Measurements from ENCODE around the gene CTSL. TPM values are rescaled to one million over a fixed set of nuclear protein-coding genes. Genes with fewer than 3 reads are reported as not detected.

The CTSL gene
- total and polyA plus RNA-seq, 4 donors, result 109 to 1,526 (median 213) TPM

DNA sequence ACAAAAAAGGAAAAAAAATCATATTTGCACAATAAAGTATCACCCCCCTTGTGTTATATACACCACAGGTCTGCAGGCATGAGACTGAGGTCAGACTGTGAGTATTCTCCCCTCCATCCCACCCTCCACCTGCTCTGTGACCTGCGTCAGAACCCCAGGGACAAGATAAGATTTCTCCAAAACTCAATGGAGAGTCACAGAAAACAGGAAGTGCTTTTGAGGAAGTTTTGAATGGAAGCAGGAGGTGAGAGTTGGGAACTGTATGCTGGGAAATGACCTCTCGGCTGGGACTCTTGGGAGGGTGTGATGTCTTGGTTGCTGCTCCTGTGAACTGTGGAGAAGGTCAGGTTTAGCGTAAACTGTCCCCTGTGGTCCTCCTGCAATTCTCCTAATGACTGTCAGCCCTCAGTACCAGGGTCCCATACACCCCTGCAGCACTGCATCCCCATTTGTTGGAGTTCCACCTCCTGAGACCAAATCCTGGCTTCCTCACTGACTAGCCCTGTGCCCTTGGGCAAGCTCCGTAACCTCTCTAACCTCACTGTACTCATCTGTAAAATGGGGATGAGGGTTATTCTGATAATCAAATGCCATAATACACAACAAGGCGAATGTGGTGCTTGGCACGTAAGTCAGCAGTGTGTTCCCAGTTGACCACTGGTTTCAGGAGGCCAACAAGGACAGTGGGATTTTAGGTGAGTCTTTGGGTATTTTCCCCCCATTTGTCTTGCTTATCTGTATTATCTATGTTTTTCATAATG lies 6.9 kb upstream of the CTSL start:
- TF ChIP-seq, protein P1, sequence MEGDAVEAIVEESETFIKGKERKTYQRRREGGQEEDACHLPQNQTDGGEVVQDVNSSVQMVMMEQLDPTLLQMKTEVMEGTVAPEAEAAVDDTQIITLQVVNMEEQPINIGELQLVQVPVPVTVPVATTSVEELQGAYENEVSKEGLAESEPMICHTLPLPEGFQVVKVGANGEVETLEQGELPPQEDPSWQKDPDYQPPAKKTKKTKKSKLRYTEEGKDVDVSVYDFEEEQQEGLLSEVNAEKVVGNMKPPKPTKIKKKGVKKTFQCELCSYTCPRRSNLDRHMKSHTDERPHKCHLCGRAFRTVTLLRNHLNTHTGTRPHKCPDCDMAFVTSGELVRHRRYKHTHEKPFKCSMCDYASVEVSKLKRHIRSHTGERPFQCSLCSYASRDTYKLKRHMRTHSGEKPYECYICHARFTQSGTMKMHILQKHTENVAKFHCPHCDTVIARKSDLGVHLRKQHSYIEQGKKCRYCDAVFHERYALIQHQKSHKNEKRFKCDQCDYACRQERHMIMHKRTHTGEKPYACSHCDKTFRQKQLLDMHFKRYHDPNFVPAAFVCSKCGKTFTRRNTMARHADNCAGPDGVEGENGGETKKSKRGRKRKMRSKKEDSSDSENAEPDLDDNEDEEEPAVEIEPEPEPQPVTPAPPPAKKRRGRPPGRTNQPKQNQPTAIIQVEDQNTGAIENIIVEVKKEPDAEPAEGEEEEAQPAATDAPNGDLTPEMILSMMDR (IDR thresholded peaks at IDR 0.05; ENCODE audit: control extremely low read depth, extremely low read depth), result no peak
- Histone ChIP-seq H3K9ac (ENCODE audit: insufficient read depth in 1 of 2, low read length in 2 of 2) (no peak overlapping the region), H3K9me3 (ENCODE audit: control insufficient read depth in 4 of 4, insufficient read depth in 3 of 4, low read length in 3 of 4) (no peaks in the 10 kb centered on the region), H3K4me3 (no peak overlapping the region), H3K27me3 (ENCODE audit: control insufficient read depth in 3 of 3, insufficient read depth in 3 of 3, low read length in 2 of 3) (no peaks in the 10 kb centered on the region), H3K4me1 (ENCODE audit: control insufficient read depth in 5 of 5, insufficient read depth in 5 of 5, low read length in 5 of 5) (peaks cover 0 to 9% (median 4%) of the 10 kb centered on the region in 5 donors), H3K36me3 (ENCODE audit: control insufficient read depth in 4 of 4, insufficient read depth in 4 of 4, low read length in 4 of 4) (no peaks in the 10 kb centered on the region), H3K27ac (ENCODE audit: low read depth in 1 of 2, low read length in 1 of 2) (no peak overlapping the region)
- no peak for DNase-seq
- ATAC-seq (ENCODE audit: insufficient read depth, low FRiP score), result no peak
- WGBS, 2 donors, result 87 to 88% methylated on average over 6 of the region's 6 CpGs

GRCh38 chr9:87720173-87720572 lies 5.7 kb upstream of the CTSL start:
- TF ChIP-seq, protein P1 (IDR thresholded peaks at IDR 0.05; ENCODE audit: control extremely low read depth, extremely low read depth), result no peak
- Histone ChIP-seq H3K9ac (ENCODE audit: insufficient read depth in 1 of 2, low read length in 2 of 2) (no peak overlapping the region), H3K4me3 (no peak overlapping the region), H3K27me3 (ENCODE audit: control insufficient read depth in 3 of 3, insufficient read depth in 3 of 3, low read length in 2 of 3) (no peaks in the 10 kb centered on the region), H3K36me3 (ENCODE audit: control insufficient read depth in 4 of 4, insufficient read depth in 4 of 4, low read length in 4 of 4) (no peaks in the 10 kb centered on the region), H3K27ac (ENCODE audit: low read depth in 1 of 2, low read length in 1 of 2) (no peak overlapping the region), H3K4me1 (ENCODE audit: control insufficient read depth in 5 of 5, insufficient read depth in 5 of 5, low read length in 5 of 5) (peaks cover 0 to under 1% (median 0%) of the 10 kb centered on the region in 5 donors), H3K9me3 (ENCODE audit: control insufficient read depth in 4 of 4, insufficient read depth in 3 of 4, low read length in 3 of 4) (no peaks in the 10 kb centered on the region)
- no peak for DNase-seq
- no peak for ATAC-seq (ENCODE audit: insufficient read depth, low FRiP score)
- 90 to 92% methylated on average over 2 of the region's 2 CpGs for WGBS, 2 donors

DNA sequence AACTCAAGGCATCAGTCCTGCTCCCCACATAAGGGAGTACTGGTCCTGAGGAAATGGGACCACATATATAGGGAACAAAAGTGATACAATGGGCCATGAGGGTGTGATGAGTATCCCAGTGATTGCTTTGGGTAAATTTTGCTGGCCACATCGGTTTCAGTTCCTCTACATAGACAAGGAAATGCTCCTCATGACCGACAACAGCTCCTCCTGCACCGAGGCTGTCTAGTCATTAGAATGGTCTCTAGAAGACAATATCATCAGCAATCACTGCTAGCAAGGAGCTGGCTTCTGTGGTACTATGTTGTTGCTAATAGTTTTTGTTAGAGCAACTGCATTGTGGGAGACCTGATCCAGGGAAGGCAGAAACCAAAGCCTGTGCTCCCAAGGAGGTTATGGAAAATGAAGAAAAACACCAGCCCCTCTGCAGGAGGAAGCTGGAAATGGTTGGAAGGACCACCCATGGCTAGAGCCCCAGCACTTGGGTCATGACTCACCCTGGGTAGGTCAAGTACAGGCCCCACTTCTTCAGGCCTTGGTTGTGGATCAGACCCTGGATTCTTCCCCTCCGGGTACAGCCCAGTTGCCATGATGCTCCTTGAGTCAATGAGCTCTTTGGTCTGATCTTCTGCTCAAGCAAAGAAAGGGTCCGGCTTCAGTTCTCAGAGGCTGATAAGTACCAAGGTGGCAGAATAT lies 3.4 kb upstream of the CTSL start:
- H3K36me3 ChIP-seq (ENCODE audit: control insufficient read depth in 4 of 4, insufficient read depth in 4 of 4, low read length in 4 of 4), result peaks cover 0 to 1% (median 0%) of the 10 kb centered on the region in 4 donors
- no peaks in the 10 kb centered on the region for H3K27me3 ChIP-seq (ENCODE audit: control insufficient read depth in 3 of 3, insufficient read depth in 3 of 3, low read length in 2 of 3)
- no peak overlapping the region for H3K4me3 ChIP-seq
- peaks cover 0 to 7% (median 4%) of the 10 kb centered on the region in 5 donors for H3K4me1 ChIP-seq (ENCODE audit: control insufficient read depth in 5 of 5, insufficient read depth in 5 of 5, low read length in 5 of 5)
- peak overlapping the region in 1 of 2 donors; percentile 20 for H3K27ac ChIP-seq (ENCODE audit: low read depth in 1 of 2, low read length in 1 of 2)
- H3K9ac ChIP-seq (ENCODE audit: insufficient read depth in 1 of 2, low read length in 2 of 2), result no peak overlapping the region
- ATAC-seq (ENCODE audit: insufficient read depth, low FRiP score) (no peak), DNase-seq (no peak)
- 78 to 81% methylated on average over 5 of the region's 5 CpGs for WGBS, 2 donors
- TF ChIP-seq, protein P1 (IDR thresholded peaks at IDR 0.05; ENCODE audit: control extremely low read depth, extremely low read depth), result no peak
- no peaks in the 10 kb centered on the region for H3K9me3 ChIP-seq (ENCODE audit: control insufficient read depth in 4 of 4, insufficient read depth in 3 of 4, low read length in 3 of 4)

Data from lung (tissue), 12 donors.